Measurements from ENCODE around the gene METTL16. TPM values are rescaled to one million over a fixed set of nuclear protein-coding genes. Genes with fewer than 3 reads are reported as not detected.

METTL16 gene
- total RNA-seq, 1 donor from 2014 or later = 44.9 TPM

DNA sequence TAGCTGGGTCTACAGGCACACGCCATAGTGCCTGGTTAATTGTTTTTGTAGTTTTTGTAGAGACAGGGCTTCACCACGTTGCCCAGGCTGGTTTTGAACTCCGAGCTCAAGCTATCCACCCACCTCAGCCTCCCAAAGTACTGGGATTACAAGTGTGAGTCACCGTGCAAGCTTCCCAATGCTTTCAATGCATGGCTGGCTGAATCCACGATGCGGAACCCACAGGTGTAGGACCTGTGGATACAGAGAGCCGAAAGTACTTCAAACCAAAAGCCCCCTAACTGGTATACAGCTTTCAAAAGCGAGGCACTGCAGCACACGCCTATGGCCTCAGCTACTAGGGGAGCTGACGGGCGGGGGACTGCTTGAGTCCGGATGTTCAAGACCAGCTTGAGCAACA lies 44.8 kb downstream of the METTL16 start:
- peaks cover 23% of the 10 kb centered on the region for H3K36me3 Mint-ChIP-seq (ENCODE audit: low read depth)
- no peak overlapping the region for H3K27ac Mint-ChIP-seq (ENCODE audit: unreplicated experiment)

GRCh38 chr17:2462481-2462880 lies 49.2 kb downstream of the METTL16 start:
- Mint-ChIP-seq H3K9me3 (no peaks in the 10 kb centered on the region), H3K4me3 (no peak overlapping the region), H3K4me1 (no peaks in the 10 kb centered on the region), H3K27ac (ENCODE audit: unreplicated experiment) (no peak overlapping the region), H3K36me3 (ENCODE audit: low read depth) (peaks cover 9% of the 10 kb centered on the region), H3K27me3 (ENCODE audit: low read depth) (no peaks in the 10 kb centered on the region)
- TF ChIP-seq, protein P1, sequence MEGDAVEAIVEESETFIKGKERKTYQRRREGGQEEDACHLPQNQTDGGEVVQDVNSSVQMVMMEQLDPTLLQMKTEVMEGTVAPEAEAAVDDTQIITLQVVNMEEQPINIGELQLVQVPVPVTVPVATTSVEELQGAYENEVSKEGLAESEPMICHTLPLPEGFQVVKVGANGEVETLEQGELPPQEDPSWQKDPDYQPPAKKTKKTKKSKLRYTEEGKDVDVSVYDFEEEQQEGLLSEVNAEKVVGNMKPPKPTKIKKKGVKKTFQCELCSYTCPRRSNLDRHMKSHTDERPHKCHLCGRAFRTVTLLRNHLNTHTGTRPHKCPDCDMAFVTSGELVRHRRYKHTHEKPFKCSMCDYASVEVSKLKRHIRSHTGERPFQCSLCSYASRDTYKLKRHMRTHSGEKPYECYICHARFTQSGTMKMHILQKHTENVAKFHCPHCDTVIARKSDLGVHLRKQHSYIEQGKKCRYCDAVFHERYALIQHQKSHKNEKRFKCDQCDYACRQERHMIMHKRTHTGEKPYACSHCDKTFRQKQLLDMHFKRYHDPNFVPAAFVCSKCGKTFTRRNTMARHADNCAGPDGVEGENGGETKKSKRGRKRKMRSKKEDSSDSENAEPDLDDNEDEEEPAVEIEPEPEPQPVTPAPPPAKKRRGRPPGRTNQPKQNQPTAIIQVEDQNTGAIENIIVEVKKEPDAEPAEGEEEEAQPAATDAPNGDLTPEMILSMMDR (conservative IDR thresholded peaks at IDR 0.05) = no peak
- DNase-seq (ENCODE audit: low read depth, low spot score) = no peak

More for the DNA sequence above, 44.8 kb downstream of the METTL16 start:
- Mint-ChIP-seq H3K4me1 (no peaks in the 10 kb centered on the region), H3K27me3 (ENCODE audit: low read depth) (no peaks in the 10 kb centered on the region), H3K4me3 (no peak overlapping the region), H3K9me3 (no peaks in the 10 kb centered on the region)
- DNase-seq (ENCODE audit: low read depth, low spot score) = no peak
- TF ChIP-seq, protein P1 (conservative IDR thresholded peaks at IDR 0.05) = no peak

- no peak for DNase-seq (ENCODE audit: low read depth, low spot score)
- Mint-ChIP-seq H3K4me3 (no peak overlapping the region), H3K27ac (ENCODE audit: unreplicated experiment) (no peak overlapping the region), H3K27me3 (ENCODE audit: low read depth) (no peaks in the 10 kb centered on the region), H3K36me3 (ENCODE audit: low read depth) (peaks cover 9% of the 10 kb centered on the region), H3K4me1 (no peaks in the 10 kb centered on the region), H3K9me3 (no peaks in the 10 kb centered on the region)
- TF ChIP-seq, protein P1 (conservative IDR thresholded peaks at IDR 0.05) = no peak
These were observed 51.8 kb downstream of the METTL16 start for GRCh38 chr17:2459917-2460271.

- Mint-ChIP-seq H3K4me3 (no peak overlapping the region), H3K36me3 (ENCODE audit: low read depth) (peaks cover 6% of the 10 kb centered on the region), H3K27ac (ENCODE audit: unreplicated experiment) (no peak overlapping the region), H3K9me3 (no peaks in the 10 kb centered on the region), H3K4me1 (no peaks in the 10 kb centered on the region), H3K27me3 (ENCODE audit: low read depth) (no peaks in the 10 kb centered on the region)
- TF ChIP-seq, protein P1 (conservative IDR thresholded peaks at IDR 0.05) = no peak
- DNase-seq (ENCODE audit: low read depth, low spot score) = no peak
These were observed 53.8 kb downstream of the METTL16 start for GRCh38 chr17:2457913-2458312.

GRCh38 chr17:2456475-2456874 lies 55.2 kb downstream of the METTL16 start:
- DNase-seq (ENCODE audit: low read depth, low spot score) = no peak
- peaks cover 3% of the 10 kb centered on the region for H3K36me3 Mint-ChIP-seq (ENCODE audit: low read depth)
- no peaks in the 10 kb centered on the region for H3K9me3 Mint-ChIP-seq
- H3K4me3 Mint-ChIP-seq = no peak overlapping the region
- H3K27me3 Mint-ChIP-seq (ENCODE audit: low read depth) = no peaks in the 10 kb centered on the region
- TF ChIP-seq, protein P1 (conservative IDR thresholded peaks at IDR 0.05) = no peak
- no peaks in the 10 kb centered on the region for H3K4me1 Mint-ChIP-seq
- H3K27ac Mint-ChIP-seq (ENCODE audit: unreplicated experiment) = no peak overlapping the region

GRCh38 chr17:2455956-2456355 lies 55.7 kb downstream of the METTL16 start:
- Mint-ChIP-seq H3K4me3 (no peak overlapping the region), H3K27ac (ENCODE audit: unreplicated experiment) (no peak overlapping the region), H3K36me3 (ENCODE audit: low read depth) (peaks cover 3% of the 10 kb centered on the region), H3K27me3 (ENCODE audit: low read depth) (no peaks in the 10 kb centered on the region), H3K9me3 (no peaks in the 10 kb centered on the region), H3K4me1 (no peaks in the 10 kb centered on the region)
- no peak for DNase-seq (ENCODE audit: low read depth, low spot score)
- TF ChIP-seq, protein P1 (conservative IDR thresholded peaks at IDR 0.05) = no peak

Measured in neural crest cell (in vitro differentiated cells).